T-helper 22 cell (primary cell): ENCODE measurements around the gene PACRG.

Experiments used
- DNase-seq: peaks from one replicate; pipeline ENCODE4 v3.0.0-alpha.2; 2020; ENCODE audit warnings: low read depth

PACRG gene

DNA sequence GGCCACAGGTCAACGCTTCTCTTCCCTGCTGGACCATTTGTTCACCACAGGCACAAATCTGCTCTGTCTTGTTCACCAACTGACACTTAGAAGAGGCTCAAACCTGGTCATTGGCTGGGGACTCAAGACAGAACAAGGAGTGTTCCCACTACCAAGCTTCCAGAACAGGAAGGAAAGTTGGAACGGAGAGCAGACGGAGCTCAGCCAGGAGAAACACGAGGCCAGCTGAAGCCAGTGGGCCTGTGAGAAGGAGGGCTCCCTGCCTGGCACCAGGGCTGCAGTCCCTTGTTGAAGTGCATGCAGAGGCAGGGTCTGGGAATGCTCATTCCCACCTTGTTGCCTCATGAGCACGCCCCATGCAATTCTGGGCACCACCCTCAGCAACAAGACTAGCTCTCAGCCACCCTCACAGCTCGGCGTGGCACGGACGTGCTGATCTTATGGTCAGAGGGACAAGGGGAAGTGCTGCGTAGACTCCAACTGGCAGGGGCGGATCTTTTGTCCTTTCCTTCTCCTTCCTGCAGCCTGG, 450.2 kb downstream of the PACRG start:
- no peak for DNase-seq

DNA sequence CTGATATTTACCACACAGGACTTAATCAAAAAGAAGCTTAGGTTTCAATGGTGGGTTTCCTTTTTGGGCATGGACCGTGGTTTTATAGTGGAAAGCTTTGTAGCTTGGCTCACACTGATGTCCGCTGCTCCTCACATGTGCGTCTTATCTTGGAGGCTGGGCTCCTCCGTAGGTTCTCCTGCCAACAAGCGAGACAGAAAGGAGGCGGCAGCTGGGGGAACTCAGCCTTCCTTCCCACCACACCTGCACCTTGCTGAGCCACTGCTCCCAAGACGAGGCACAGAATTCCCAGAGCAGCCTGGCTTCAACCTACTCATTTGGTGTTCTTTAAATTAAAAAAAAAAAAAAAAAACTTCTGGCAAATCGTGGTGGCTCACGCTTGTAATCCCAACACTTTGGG, 451.3 kb downstream of the PACRG start:
- DNase-seq = no peak

DNA sequence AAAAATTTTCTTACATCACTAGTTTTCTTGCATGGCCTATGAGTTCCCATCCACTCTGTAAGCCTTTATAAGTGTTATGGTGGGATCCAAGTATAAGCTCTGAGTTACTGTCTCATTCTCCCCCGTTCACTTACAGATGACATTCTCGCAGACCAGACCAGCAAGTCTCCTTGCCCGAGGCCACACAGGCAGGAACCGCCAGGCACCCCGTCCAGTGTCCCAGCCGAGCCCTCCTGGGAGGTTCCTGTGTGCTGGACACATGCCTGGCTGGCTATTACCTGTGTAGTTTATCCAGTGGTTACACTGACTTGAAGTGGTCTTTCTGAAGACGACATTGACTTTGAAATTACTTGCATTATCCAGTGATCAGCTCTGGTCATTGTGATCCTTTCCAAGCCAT, 451.9 kb downstream of the PACRG start:
- no peak for DNase-seq

DNA sequence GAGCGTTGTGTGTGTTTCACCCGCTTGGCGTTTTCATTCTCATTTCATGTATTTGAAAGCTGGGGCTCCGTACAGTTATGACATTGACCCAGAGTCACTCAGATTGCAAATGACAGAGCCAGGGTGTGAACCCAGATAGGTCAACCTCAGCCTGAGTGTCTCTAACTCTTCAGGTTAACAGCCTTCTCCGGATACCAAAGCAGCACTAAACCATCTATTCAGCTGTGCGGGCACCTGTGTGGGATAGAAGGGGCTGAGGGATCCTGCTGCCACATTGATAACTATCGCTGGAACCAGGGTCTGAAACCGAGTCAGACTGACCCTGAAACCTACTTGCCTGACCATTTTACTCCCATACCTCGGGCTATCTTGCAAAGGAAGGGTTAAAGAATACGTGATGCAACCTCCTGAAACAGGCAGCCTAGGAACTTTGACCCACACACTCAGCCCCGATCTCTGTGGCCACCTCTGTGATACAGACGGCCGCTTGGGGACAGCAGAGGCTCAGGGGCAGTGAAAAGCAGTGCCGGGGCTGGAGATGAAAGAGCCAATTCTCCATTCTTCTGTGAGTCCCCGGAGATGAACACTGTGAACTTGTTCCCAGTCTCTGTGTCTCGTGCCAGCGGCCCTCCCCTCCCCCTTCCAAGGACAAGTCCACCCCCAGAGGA, 453.2 kb downstream of the PACRG start:
- no peak for DNase-seq

- no peak for DNase-seq
Measured at GRCh38 chr6:163181666-163182180, 453.9 kb downstream of the PACRG start.

GRCh38 chr6:163182696-163183095, 454.9 kb downstream of the PACRG start:
- DNase-seq = no peak

DNA sequence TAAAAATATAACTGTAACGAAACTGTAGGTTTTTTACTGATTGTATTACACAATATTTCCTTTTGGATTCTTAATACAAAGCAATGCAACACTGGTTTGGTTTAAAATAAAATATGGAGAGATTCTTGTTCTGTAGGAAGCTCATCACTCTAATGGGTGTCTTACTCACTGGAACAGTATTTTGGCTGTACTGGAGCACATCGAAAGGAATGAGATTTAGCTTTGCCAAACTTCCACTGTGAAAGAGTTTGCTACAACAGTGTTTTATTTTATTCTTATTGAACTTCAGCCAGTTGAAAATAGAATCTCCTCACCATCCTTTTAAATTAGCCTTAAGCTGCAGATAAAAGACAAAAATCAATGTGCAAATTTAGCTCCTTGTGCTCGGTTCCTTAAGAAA, 456.0 kb downstream of the PACRG start:
- no peak for DNase-seq

DNA sequence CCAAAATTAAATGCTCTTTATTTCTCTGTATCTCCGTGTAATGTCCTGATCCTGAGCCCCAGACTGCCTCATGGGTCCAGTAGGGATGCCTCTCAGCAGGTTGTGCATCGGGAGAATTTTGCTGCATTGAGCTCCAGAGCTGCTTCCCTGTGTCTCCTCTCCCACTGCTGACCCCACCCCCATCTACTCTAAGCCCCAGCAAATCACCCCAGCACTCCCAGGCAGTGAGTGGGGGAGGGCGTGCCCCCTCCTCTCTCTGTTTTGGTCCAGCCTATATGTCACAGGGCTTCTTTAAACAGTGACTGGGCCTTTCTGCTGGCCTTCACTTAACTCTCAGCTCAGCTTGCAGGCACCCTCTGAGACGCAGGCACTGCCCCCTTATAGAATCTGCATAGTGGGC, 458.0 kb downstream of the PACRG start:
- DNase-seq = no peak

DNA sequence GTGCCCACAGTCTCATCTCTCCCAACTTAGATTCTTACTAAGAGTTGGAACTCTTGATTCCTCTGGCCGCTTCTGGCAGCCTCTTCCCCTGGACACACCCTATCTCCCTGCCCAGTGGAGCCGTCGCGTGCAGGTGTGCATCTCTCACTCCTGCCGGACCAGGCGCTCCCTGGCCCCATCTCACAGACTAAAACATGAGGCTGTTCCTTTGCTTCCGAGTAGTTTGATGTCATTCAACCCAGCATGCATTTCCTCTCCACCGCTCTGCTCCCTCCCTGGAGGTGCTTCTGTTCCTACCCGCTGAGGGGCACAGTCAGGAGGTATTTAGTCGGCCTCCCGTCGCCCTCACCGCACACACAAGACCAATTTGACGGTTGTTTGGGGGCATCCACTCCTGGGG, 458.8 kb downstream of the PACRG start:
- DNase-seq = no peak

DNA sequence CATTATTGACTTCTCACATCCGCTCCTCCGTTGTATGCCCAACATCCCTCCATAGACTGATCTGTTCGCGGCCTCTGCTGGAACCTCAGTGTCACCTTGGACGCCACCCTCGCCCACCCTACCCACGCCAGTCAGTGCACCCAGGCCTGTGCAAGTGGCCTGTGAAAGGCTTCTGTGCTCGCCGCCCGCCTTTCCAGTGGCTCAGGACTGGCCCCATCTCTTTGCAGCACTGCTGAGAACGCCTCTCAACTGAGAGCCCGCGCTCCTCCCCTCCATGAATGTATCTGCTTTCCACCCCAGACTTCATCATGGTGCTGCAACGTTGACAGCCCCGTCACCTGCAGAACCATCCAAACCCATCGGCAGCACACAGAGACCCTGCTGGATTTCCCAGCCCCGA, 459.4 kb downstream of the PACRG start:
- DNase-seq = no peak

- DNase-seq = no peak
Measured at GRCh38 chr6:163187606-163188005, 459.8 kb downstream of the PACRG start.

GRCh38 chr6:163188746-163189145, 461.0 kb downstream of the PACRG start:
- DNase-seq = no peak

- no peak for DNase-seq
Measured at GRCh38 chr6:163189609-163190008, 461.8 kb downstream of the PACRG start.

GRCh38 chr6:163190786-163191185, 463.0 kb downstream of the PACRG start:
- DNase-seq = no peak

DNA sequence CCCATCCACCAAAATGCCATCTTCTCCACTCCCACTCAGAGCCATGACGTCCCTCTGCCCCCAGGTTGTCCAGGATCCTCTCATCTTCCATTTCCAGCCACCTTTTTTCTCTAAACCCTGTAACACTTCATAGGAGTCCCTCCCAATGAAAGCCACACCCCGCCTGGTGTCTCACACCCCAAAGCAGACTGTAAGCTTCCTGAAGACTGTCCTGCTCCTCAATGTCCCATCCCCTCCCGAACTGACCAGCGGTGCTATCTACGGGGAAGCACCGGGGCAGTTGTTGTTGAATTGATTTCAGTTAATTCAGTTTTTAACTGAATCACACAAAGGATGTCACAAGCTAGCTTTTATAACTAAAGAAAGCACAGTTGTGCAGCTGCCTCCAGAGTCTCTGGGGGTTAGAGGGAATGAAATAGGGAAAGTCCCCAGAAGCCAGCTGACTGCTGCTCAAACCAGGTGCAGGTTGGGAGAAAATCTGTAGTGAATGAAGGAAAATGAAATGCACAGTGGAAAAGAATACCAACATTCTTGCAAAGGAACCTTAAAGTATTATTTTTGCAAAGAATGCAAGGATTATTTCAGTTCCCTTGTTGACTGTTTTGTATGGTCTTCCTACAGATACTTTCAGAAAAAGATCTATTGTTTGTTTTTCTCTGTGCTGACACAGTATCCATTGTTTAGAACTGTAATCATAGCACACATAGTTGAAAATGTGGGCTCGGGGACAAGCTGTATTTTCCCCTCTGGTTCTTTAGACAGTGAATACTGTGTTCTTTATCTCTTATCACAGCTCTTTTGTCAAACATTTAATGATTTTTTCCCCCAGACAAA, 464.1 kb downstream of the PACRG start:
- DNase-seq = no peak

DNA sequence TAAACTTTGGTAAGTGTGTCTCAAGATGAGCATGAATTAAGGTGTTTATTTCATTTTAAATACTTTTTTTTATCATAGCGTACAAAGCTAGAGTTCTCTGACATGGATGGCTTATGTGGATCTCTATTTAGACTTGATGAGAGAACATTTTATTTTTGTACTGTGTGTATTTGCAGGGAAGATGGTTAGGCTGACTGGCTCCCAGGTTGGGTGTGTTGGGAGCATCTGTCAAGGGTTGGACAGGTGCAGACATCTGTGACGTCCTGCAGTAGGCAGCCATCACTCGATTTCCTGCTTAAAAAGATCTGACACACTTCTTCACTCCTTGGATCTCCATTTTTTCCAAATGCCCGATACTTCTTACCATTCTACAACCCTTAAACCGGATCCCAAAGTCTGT, 464.8 kb downstream of the PACRG start:
- DNase-seq = no peak

DNA sequence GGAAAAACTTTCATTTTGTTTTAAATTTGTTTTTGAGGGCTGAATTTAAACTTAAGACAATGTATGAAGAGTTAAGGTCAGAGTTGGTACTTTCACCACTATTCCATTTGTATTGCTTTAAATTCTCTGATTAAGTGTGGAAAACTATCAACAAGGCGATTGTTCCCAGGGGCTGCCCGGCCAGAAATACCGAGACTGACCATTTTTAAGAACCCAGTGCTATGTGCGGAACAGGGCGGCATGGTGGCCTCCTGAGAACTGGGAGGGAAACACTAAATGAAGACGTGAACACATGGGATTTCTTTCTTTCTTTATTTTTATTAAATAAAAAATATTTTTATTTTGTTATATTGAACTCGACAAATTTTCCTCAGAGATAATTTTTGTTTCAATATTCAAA, 465.6 kb downstream of the PACRG start:
- DNase-seq = no peak

DNA sequence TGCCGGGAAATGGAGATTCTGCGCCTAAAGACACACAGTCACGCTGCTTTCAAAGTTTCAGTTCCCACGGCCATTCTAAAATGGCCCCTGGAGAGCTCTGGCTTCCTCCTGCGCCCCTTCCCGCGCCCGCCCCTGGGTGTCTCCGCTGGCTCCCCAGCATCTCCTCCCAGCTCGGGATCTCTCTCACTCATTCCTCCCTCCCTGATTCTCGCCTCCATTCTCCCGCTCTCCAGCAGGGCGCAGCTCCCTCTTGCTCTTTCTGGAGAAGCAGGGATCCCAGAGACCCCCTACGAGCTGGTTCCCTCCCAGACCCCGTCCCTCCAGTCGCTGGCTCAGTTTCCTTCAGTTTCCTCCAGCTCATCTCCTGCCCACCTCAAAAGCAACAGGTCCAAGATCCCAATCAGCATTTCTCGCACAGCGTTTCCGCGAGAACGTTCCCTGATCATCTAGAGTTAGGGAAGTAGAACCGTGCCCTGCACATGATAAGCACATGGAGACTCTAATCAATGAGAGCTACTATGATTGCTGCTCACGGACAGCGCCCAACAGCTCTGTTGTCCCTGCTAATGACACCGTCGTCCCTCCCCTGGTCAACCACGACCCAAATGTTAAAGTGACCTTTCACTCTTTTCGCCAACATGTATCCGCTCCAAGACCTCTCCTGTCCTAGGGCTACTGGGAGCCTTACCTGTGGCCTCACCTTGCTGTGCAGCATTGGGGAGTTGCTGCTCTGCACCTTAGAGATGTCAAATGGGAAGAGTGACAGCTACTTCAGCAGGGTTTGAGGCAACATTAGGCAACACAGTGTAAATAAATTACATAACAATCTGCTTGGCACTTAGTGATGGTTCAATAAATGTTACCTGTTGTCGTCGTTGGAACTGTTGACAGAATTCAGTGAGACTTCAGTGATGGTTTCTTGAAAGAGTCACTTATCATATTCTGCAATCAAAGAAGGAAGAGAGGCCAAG, 468.2 kb downstream of the PACRG start:
- no peak for DNase-seq

DNA sequence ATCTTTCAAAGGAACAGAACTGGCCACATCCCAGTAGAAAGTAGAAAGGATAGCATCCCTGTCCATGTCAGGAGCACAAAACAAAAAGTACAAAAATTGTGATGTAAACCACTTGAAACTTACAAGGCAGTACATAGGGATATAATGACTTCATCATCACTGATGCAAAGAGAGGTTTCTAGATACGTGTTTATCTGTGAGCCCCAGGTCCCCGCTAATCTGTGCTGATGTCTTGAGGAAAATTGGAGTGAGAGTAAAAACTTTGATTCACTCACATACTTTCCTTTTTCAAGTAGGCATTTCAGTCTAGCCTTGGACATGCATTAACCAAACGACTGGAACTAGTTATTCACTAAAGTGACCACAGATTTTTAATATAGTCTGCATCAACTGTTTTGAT, 470.1 kb downstream of the PACRG start:
- DNase-seq = no peak

DNA sequence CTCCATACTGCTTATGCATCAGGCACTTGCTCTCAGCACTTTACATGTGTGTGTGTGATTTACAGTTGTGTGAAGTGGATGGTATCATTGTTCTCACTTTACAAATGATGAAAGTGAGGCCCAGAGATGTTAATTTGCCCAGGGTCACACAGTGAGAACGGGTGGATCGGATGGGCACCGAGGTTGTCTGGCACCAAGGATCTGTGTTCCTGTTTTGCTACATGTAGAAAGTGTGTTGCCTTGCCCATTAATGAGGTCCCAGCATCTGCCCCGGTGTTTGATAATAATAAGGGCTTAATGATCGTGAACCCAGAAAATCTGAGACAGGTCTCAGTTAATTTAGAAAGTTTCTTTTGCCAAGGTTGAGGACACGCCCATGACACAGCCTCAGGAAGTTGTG, 470.6 kb downstream of the PACRG start:
- DNase-seq = no peak

- DNase-seq = no peak
Measured at GRCh38 chr6:163199371-163199770, 471.6 kb downstream of the PACRG start.

- no peak for DNase-seq
Measured at GRCh38 chr6:163200289-163200688, 472.5 kb downstream of the PACRG start.
